DMS 273 (cell line): ENCODE data around the gene SHCBP1.

Experiments
- DNase-seq: peaks from one replicate; lab custom pipeline; 2025; ENCODE audit not compliant: unreplicated experiment; lab: John Stamatoyannopoulos, UW

SHCBP1 gene

GRCh38 chr16:46620266-46621005, 743 bp downstream of the SHCBP1 start:
- DNase-seq: peak; percentile 62

DNA sequence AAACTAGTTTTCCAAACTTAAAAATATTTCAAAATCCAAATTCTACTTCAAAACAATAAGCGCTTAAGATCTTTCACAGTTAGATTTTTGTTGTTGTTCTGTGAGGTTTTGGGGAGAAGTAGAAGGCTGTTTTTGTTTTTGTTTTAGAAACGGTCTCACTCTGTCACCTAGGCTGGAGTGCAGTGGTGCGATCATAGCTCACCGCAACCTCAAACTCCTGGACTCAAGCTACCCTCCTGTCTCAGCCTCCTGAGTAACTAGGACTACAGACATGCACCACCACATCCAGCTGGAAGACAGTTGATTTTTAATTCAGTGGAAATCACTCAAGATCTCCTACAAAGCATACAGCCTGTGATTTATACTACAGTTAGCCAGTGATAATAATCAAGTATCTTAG, 2.7 kb downstream of the SHCBP1 start:
- no peak for DNase-seq

DNA sequence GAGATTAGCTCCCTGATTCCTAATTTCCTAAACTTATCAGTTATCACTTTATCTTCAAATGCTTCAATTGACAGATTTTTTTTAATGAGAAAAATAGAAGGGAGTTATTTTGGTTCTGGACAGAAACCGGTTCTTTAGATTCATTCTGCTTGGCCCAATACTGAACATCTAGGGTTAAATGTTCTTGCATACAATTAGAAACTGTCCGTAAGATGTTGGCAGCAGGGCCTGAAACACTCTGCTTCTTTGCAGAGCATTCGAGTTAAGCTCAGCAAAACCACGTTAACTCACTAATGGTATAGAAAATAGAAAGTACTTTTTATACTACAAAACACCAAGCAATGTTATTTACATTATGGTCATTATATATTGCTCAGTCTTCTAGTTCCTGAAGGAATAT, 7.2 kb downstream of the SHCBP1 start:
- DNase-seq: no peak

DNA sequence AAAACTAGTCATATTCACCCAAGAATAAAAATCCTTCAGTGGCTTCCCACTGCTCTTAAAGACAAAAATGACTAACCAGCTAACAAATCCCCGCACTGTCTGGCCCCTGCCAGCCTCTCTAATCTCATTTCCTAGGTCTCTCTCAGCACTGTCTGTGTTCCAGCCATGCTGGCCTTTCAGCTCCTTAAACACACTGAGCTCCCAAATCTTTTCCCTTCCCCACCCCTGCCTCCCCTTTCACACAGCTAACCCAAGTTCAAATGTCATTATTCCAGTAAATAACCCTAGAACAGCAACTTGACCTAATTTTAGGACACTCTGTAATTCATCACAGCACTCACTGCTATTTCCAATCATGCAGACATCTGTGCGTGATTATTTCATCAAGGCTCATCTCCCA, 7.8 kb downstream of the SHCBP1 start:
- no peak for DNase-seq

DNA sequence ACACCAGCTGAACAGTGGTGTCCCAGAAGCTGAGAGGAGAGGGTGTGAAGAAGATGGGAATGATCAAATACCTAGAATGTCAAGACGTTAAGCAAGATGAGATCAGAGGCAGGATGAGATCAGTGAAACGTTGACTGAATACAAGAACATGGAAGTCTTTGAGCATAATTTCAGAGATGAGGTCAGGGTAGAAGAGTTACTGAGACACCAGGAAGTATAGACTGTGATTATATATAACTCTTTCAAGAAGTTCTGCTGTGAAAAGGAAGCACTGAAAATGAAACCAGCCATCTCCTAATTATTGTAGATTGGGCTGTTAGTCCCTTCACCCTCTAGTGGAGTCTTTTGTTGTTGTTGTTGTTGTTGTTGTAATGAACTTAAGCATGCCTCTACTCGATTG, 9.1 kb downstream of the SHCBP1 start:
- DNase-seq: no peak

- DNase-seq: peak; percentile 59
Observed at GRCh38 chr16:46607529-46607928, 13.7 kb downstream of the SHCBP1 start.

- DNase-seq: no peak
Observed at GRCh38 chr16:46606231-46606630, 14.9 kb downstream of the SHCBP1 start.

DNA sequence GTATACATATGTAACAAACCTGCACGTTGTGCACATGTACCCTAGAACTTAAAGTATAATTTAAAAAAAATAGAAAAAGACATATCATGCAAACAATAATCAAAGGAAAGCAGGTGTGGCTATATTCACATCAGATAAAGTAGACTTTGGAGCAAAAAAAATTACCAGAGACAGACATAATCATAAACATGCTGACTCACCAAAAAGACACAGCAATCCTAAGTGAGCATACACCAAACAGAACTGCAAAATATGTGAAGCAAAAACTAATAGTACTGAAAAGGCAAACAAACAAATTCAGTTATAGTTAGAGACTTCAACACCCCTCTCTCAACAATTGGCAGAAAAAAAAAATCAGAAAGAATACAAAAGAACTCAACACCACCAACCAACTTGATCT, 29.9 kb downstream of the SHCBP1 start:
- no peak for DNase-seq

DNA sequence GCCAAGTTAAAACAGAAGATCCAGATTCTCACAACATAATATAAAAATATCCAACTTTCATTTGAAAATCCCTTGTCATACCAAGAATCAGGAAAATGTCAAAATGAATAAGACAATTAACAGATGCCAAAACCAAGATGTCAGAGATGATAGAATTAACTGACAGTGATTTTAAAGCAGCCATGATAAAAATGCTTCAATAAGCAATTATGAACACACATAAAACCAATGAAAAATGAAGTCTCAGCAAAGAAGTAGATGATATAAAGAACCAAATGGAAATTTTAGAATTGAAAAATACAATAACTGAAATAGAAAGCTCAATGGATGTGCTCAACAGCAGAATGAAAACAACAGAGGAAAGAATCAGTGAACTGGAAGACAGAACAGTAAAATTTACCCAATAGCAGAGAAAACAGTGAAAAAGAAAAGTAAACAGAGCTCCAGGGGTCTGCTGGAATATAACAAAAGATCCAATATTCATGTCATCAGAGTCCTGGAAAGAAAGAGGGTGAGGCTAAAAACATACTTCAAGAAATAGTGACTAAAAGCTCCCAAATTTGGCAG, 35.1 kb downstream of the SHCBP1 start:
- DNase-seq: no peak

DNA sequence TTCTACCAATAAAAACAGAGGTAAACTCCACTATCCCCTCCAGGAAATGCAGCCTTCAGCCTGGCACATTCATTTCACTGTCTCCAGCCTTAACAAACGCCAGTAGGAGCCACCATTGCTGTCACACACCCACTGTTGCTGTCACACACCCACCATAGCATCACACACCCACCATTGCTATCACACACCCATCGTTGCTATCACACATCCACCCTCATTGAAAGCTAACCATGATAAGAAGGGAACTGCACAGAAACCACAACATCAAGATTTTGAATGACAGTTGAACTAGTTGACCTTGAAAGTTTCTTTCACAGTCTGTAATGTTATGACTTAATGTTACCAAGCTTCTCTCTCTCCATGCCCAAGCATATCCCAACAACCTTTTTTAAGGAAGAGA, 38.1 kb downstream of the SHCBP1 start:
- no peak for DNase-seq

GRCh38 chr16:46582313-46582712, 38.9 kb downstream of the SHCBP1 start:
- DNase-seq: no peak

DNA sequence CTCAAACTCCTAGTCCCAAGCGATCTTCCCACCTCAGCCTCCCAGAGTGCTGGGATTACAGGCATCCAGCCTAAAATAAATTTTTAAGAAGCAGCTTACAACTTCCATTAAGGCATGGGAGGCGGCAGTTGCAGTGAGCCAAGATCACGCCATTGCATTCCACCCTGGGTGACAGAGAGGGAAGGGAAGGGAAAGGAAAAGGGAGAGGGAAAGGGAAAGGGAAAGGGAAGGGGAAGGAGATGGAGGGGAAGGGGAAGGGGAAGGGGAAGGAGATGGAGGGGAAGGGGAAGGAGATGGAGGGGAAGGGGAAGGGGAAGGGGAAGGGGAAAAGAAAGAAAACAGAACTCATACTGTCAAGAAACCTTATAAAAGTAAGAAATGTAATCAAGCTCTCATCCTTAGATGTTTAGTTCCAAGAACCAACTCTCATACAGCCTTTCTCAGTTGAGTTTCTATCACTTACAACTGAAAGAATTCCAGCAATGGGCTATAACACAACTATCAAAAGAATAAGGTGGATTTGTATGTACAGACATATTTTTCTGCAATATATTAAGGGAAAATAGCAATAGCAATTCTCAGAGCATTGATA, 43.1 kb downstream of the SHCBP1 start:
- DNase-seq: no peak

DNA sequence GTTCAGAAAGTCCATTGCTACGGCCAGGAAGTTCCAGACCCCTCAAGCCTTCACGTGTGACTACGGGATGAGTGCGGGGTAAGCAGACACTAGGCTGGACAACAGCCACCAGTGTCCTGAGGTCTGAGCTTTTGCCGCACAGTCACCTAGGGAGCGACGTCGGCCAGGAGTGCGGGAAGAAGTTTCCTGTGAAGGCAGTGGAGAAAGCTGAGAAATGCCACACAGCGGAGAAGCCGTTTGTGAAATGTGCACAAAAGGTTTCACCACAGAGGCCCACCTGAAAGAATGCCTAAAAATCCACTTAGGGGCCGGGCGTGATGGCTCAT, 47.4 kb downstream of the SHCBP1 start:
- no peak for DNase-seq

DNA sequence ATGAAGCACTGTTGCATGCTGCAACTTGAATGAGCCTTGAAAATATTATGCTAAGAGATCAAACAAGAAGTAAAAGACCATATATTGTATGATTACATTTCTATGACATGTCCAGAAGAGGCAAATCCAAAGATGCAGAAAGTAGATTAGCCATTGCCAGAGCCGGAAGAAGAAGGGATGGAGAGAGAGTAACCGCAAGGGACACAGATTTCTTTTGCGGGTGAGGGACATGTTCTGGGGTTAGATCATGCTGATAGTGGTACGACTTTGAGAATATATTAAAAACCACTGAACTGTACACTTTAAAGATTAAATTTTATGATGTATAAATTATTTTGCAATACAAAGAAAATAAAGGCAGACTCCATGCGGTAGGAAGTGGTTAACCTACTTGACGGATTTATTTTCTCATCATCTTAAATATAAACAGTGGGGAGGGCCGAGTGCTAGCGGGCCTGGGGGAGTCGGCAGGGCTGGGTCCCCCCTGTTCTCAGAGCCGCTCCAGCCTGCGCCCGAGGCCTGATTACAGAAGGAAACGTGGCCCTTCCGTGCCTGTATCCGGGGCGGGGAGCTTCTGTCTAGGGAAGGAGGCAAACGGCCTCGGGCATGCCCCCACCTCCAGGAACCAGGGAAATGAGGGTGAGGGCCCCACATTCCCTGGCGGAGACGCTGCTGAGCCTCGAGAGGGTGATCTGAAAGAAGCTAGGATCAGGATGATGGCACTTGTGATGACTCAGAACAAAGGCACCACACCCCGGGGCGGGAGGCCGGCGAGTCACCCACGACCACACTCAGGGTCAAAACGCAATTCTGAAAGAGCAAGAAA, 48.0 kb downstream of the SHCBP1 start:
- DNase-seq: no peak

GRCh38 chr16:46569231-46569735, 51.9 kb downstream of the SHCBP1 start:
- no peak for DNase-seq

- DNase-seq: no peak
Observed at GRCh38 chr16:46568472-46569230, 52.5 kb downstream of the SHCBP1 start.

DNA sequence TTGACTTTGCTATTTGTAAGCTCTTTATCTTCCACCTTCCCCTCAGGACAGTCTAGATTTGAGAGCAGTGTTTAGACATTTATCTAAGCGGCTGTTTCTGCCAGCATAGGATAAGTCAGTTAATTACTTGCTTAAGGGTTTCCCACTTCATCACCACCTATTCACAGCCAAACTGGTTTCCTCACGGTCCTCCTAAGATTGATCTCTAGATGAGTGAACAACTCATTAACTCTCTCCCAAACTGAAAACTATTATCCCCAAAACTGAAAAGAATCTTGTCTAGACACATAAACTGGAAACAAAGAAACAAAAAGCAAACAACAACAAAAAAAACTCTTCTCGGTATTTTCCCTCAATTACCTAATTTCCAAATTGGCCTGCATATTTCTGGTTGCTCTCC, 58.2 kb downstream of the SHCBP1 start:
- DNase-seq: no peak

DNA sequence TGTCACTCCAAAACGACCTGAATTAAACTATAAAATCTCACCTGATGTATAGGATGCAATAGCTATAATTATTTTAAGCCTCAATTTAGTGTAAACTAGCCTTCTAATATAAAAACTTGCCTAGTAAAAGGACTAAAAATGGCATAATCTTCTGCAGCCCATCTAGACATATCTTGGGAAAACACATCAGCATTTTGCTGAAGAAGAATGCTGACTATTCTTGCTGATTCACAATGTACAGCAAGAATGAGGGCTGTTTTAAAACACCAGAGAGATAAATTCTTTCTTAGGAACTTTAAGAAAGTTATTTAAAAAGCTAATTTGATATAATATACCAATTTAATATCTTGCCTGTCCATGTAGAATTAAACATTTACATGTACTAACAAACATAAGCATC, 63.2 kb downstream of the SHCBP1 start:
- DNase-seq: no peak

- DNase-seq: no peak
Observed at GRCh38 chr16:46555951-46556350, 65.2 kb downstream of the SHCBP1 start.

DNA sequence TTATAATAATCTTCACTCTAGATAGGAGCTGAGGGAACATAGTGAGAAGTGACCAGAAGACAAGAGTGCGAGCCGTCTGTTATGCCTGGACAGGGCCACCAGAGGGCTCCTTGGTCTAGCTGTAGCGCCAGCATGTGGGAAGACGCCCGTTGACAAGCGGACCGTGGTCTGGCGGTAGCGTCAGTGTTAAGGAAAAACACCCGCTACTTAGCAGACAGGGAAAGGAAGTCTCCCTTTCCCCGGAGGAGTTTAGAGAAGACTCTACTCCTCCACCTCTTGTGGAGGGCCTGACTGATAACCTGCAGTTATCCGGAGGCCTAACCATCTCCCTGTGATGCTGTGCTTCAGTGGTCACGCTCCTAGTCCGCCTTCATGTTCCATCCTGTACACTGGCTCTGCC, 66.7 kb downstream of the SHCBP1 start:
- DNase-seq: peak; percentile 84

- DNase-seq: no peak
Observed at GRCh38 chr16:46549477-46549876, 71.7 kb downstream of the SHCBP1 start.
